ENCODE measurements around the gene TLE4.
"Not testable (repeated sequence)": the region's sequence is repeated elsewhere in the genome, so short reads cannot be mapped to it uniquely, and the experiment has no call there.

The TLE4 gene
- total RNA-seq: 21.5 to 61.1 (median 33.3) reads per million in 17 experiments

- DNase-seq: peak; percentile 100
These were observed at the start of gene TLE4 for GRCh38 chr9:79571309-79572031. TSS of gene TLE4 (plus strand) at chr9:79571965. CDS start at chr9:79572791, 826 bp downstream.

GRCh38 chr9:79522793-79523192 lies 49.0 kb upstream of the TLE4 start:
- no peak for DNase-seq

- DNase-seq: no peak
These were observed 47.5 kb upstream of the TLE4 start for GRCh38 chr9:79524266-79524665.

GRCh38 chr9:79526149-79526672 lies 45.6 kb upstream of the TLE4 start:
- DNase-seq: no peak

- DNase-seq: no peak
These were observed 36.2 kb upstream of the TLE4 start for GRCh38 chr9:79535534-79535933.

- DNase-seq: no peak
These were observed 33.9 kb upstream of the TLE4 start for GRCh38 chr9:79537838-79538237.

- no peak for DNase-seq
These were observed 28.8 kb upstream of the TLE4 start for GRCh38 chr9:79542735-79543620.

- not testable (repeated sequence) for DNase-seq
These were observed 27.4 kb upstream of the TLE4 start for GRCh38 chr9:79544375-79544774.

- no peak for DNase-seq
These were observed 20.2 kb upstream of the TLE4 start for GRCh38 chr9:79551586-79551985.

GRCh38 chr9:79551994-79552393 lies 19.8 kb upstream of the TLE4 start:
- peak; percentile 35 to 72 (median 58) for DNase-seq

- DNase-seq: no peak
These were observed 16.2 kb upstream of the TLE4 start for GRCh38 chr9:79555474-79556089.

GRCh38 chr9:79559495-79560181 lies 12.1 kb upstream of the TLE4 start:
- no peak for DNase-seq

GRCh38 chr9:79562749-79563386 lies 8.9 kb upstream of the TLE4 start:
- no peak for DNase-seq

GRCh38 chr9:79564105-79564504 lies 7.7 kb upstream of the TLE4 start:
- no peak for DNase-seq

GRCh38 chr9:79565245-79565644 lies 6.5 kb upstream of the TLE4 start:
- peak in 1 of 4 experiments; percentile 19 for DNase-seq

- no peak for DNase-seq
These were observed 4.1 kb upstream of the TLE4 start for GRCh38 chr9:79567671-79568098.

GRCh38 chr9:79568337-79569101 lies 3.2 kb upstream of the TLE4 start:
- DNase-seq: peak; percentile 41 to 72 (median 53)

- DNase-seq: no peak
These were observed 1.8 kb upstream of the TLE4 start for GRCh38 chr9:79569814-79570447.

- DNase-seq: peak in 2 of 4 experiments; percentile 37 to 51
These were observed 1.1 kb upstream of the TLE4 start for GRCh38 chr9:79570448-79571308.

Measured in suppressor macrophage (primary cell).